ENCODE measurements around the gene DLK1.

Gene DLK1

GRCh38 chr14:100692859-100693558 is 33.7 kb upstream of the DLK1 start:
- H3K9me3 ChIP-seq (ENCODE audit: control insufficient read depth in 2 of 2, low read length in 2 of 2) = no peaks in the 10 kb centered on the region
- no peak overlapping the region for H3K9ac ChIP-seq (ENCODE audit: low read depth in 1 of 2, low read length in 2 of 2)
- H3K4me3 ChIP-seq (ENCODE audit: low read length in 2 of 2) = no peak overlapping the region
- H3K27ac ChIP-seq (ENCODE audit: low read depth in 2 of 2, low read length in 2 of 2) = no peak overlapping the region
- H3K36me3 ChIP-seq (ENCODE audit: control insufficient read depth in 2 of 2, insufficient read depth in 2 of 2, low read length in 2 of 2) = no peaks in the 10 kb centered on the region
- no peaks in the 10 kb centered on the region for H3K4me1 ChIP-seq (ENCODE audit: control insufficient read depth in 2 of 2, insufficient read depth in 2 of 2, low read length in 2 of 2)
- no peaks in the 10 kb centered on the region for H3K27me3 ChIP-seq (ENCODE audit: control insufficient read depth in 2 of 2, insufficient read depth in 2 of 2, low read length in 2 of 2)

- Histone ChIP-seq H3K9me3 (ENCODE audit: control insufficient read depth in 2 of 2, low read length in 2 of 2) (no peaks in the 10 kb centered on the region), H3K9ac (ENCODE audit: low read depth in 1 of 2, low read length in 2 of 2) (no peak overlapping the region), H3K27me3 (ENCODE audit: control insufficient read depth in 2 of 2, insufficient read depth in 2 of 2, low read length in 2 of 2) (no peaks in the 10 kb centered on the region), H3K4me3 (ENCODE audit: low read length in 2 of 2) (no peak overlapping the region), H3K36me3 (ENCODE audit: control insufficient read depth in 2 of 2, insufficient read depth in 2 of 2, low read length in 2 of 2) (no peaks in the 10 kb centered on the region), H3K4me1 (ENCODE audit: control insufficient read depth in 2 of 2, insufficient read depth in 2 of 2, low read length in 2 of 2) (no peaks in the 10 kb centered on the region), H3K27ac (ENCODE audit: low read depth in 2 of 2, low read length in 2 of 2) (no peak overlapping the region)
Observed at GRCh38 chr14:100693877-100694578, 32.7 kb upstream of the DLK1 start.

- Histone ChIP-seq H3K27ac (ENCODE audit: low read depth in 2 of 2, low read length in 2 of 2) (no peak overlapping the region), H3K4me3 (ENCODE audit: low read length in 2 of 2) (no peak overlapping the region), H3K4me1 (ENCODE audit: control insufficient read depth in 2 of 2, insufficient read depth in 2 of 2, low read length in 2 of 2) (no peaks in the 10 kb centered on the region), H3K27me3 (ENCODE audit: control insufficient read depth in 2 of 2, insufficient read depth in 2 of 2, low read length in 2 of 2) (no peaks in the 10 kb centered on the region), H3K9me3 (ENCODE audit: control insufficient read depth in 2 of 2, low read length in 2 of 2) (no peaks in the 10 kb centered on the region), H3K9ac (ENCODE audit: low read depth in 1 of 2, low read length in 2 of 2) (no peak overlapping the region), H3K36me3 (ENCODE audit: control insufficient read depth in 2 of 2, insufficient read depth in 2 of 2, low read length in 2 of 2) (no peaks in the 10 kb centered on the region)
Observed at GRCh38 chr14:100694579-100695422, 31.9 kb upstream of the DLK1 start.

GRCh38 chr14:100695423-100695738 is 31.3 kb upstream of the DLK1 start:
- no peak overlapping the region for H3K9ac ChIP-seq (ENCODE audit: low read depth in 1 of 2, low read length in 2 of 2)
- H3K4me3 ChIP-seq (ENCODE audit: low read length in 2 of 2) = no peak overlapping the region
- no peaks in the 10 kb centered on the region for H3K4me1 ChIP-seq (ENCODE audit: control insufficient read depth in 2 of 2, insufficient read depth in 2 of 2, low read length in 2 of 2)
- H3K36me3 ChIP-seq (ENCODE audit: control insufficient read depth in 2 of 2, insufficient read depth in 2 of 2, low read length in 2 of 2) = no peaks in the 10 kb centered on the region
- no peaks in the 10 kb centered on the region for H3K27me3 ChIP-seq (ENCODE audit: control insufficient read depth in 2 of 2, insufficient read depth in 2 of 2, low read length in 2 of 2)
- H3K9me3 ChIP-seq (ENCODE audit: control insufficient read depth in 2 of 2, low read length in 2 of 2) = no peaks in the 10 kb centered on the region
- no peak overlapping the region for H3K27ac ChIP-seq (ENCODE audit: low read depth in 2 of 2, low read length in 2 of 2)

DNA sequence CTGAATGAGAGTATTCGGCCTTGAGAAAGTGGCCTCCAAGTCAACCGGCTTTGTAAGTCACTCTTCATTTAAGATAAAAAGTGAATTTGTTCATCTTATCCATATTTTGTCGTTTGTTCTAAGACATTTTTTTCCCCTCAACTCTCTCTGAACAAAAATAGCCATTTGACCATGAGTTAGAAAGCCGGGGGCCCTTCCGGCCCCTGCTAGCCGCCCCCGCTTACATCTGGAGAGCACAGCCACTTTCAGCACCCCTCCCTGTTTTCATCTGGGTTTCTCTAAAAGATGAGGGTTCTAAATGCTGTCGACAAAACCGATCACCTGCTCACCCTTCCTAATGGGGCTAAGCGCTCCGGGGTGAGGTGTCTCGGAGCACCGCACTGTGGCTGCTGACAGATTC is 30.7 kb upstream of the DLK1 start:
- Histone ChIP-seq H3K27me3 (ENCODE audit: control insufficient read depth in 2 of 2, insufficient read depth in 2 of 2, low read length in 2 of 2) (no peaks in the 10 kb centered on the region), H3K9ac (ENCODE audit: low read depth in 1 of 2, low read length in 2 of 2) (no peak overlapping the region), H3K4me1 (ENCODE audit: control insufficient read depth in 2 of 2, insufficient read depth in 2 of 2, low read length in 2 of 2) (no peaks in the 10 kb centered on the region), H3K36me3 (ENCODE audit: control insufficient read depth in 2 of 2, insufficient read depth in 2 of 2, low read length in 2 of 2) (no peaks in the 10 kb centered on the region), H3K4me3 (ENCODE audit: low read length in 2 of 2) (no peak overlapping the region), H3K9me3 (ENCODE audit: control insufficient read depth in 2 of 2, low read length in 2 of 2) (no peaks in the 10 kb centered on the region), H3K27ac (ENCODE audit: low read depth in 2 of 2, low read length in 2 of 2) (no peak overlapping the region)

- H3K27ac ChIP-seq (ENCODE audit: low read depth in 2 of 2, low read length in 2 of 2) = no peak overlapping the region
- no peaks in the 10 kb centered on the region for H3K27me3 ChIP-seq (ENCODE audit: control insufficient read depth in 2 of 2, insufficient read depth in 2 of 2, low read length in 2 of 2)
- H3K9me3 ChIP-seq (ENCODE audit: control insufficient read depth in 2 of 2, low read length in 2 of 2) = no peaks in the 10 kb centered on the region
- no peak overlapping the region for H3K4me3 ChIP-seq (ENCODE audit: low read length in 2 of 2)
- H3K4me1 ChIP-seq (ENCODE audit: control insufficient read depth in 2 of 2, insufficient read depth in 2 of 2, low read length in 2 of 2) = no peaks in the 10 kb centered on the region
- H3K36me3 ChIP-seq (ENCODE audit: control insufficient read depth in 2 of 2, insufficient read depth in 2 of 2, low read length in 2 of 2) = no peaks in the 10 kb centered on the region
- no peak overlapping the region for H3K9ac ChIP-seq (ENCODE audit: low read depth in 1 of 2, low read length in 2 of 2)
Observed at GRCh38 chr14:100696590-100696989, 30.1 kb upstream of the DLK1 start.

DNA sequence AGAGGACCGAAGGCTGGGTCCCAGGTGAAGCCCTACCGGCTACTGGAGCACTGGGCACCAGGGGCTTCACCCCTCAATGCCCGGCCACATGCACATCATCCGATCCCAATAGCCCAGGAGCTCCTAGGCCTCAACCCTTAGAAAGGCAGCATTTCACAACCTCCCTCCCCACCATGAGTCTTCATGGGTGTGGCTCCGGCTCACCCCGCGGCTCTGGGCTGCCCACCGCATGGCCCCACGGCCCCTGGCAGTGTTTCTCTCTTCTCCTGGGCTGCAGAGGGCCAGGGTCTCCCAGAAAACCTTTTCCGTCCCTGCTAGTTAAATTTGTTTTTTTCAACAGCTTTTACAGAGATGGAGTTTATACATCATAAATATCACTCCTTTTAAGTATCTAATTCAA is 28.6 kb upstream of the DLK1 start:
- Histone ChIP-seq H3K27me3 (ENCODE audit: control insufficient read depth in 2 of 2, insufficient read depth in 2 of 2, low read length in 2 of 2) (no peaks in the 10 kb centered on the region), H3K4me1 (ENCODE audit: control insufficient read depth in 2 of 2, insufficient read depth in 2 of 2, low read length in 2 of 2) (no peaks in the 10 kb centered on the region), H3K36me3 (ENCODE audit: control insufficient read depth in 2 of 2, insufficient read depth in 2 of 2, low read length in 2 of 2) (no peaks in the 10 kb centered on the region), H3K27ac (ENCODE audit: low read depth in 2 of 2, low read length in 2 of 2) (no peak overlapping the region), H3K9ac (ENCODE audit: low read depth in 1 of 2, low read length in 2 of 2) (no peak overlapping the region), H3K4me3 (ENCODE audit: low read length in 2 of 2) (no peak overlapping the region), H3K9me3 (ENCODE audit: control insufficient read depth in 2 of 2, low read length in 2 of 2) (no peaks in the 10 kb centered on the region)

DNA sequence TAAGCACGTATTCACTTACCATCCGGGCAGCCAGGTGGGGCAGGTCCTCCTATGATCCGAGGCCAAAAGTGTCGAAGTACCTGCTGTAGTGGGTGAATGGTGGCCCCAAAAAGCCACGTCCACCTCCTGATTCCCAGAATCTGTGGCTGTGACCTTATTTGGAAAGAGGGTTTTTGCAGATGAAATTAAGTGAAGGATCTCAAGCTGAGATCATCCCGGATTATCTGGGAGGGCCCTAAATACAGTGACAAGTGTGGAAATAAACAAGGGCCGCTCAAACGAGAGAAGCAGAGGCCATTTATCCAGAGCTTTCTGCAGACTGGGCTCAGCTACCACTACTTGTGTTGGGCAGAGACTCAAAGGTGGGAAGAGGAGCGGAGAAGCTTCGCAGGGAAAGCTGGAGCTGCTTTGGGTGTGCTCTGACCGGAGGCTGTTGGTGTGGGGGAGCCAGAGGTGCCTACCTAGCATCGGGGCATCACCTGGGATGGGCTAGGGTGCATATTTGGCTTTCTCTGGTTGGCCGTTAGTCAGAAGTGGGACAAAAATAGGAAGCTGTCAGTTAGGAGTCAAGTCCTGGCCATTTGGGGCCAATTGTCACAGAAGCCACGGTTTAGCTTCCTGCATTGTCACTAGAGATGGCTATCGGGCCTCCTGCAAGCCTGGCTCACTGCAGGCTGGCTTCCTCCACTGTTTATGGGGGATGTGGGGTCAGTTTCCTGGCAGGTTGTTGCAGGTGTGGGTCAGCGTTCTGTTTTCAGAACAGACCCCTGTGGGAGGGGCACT is 27.8 kb upstream of the DLK1 start:
- Histone ChIP-seq H3K4me1 (ENCODE audit: control insufficient read depth in 2 of 2, insufficient read depth in 2 of 2, low read length in 2 of 2) (peaks cover 0 to 2% of the 10 kb centered on the region in 2 donors), H3K9me3 (ENCODE audit: control insufficient read depth in 2 of 2, low read length in 2 of 2) (no peaks in the 10 kb centered on the region), H3K27ac (ENCODE audit: low read depth in 2 of 2, low read length in 2 of 2) (no peak overlapping the region), H3K4me3 (ENCODE audit: low read length in 2 of 2) (no peak overlapping the region), H3K9ac (ENCODE audit: low read depth in 1 of 2, low read length in 2 of 2) (no peak overlapping the region), H3K27me3 (ENCODE audit: control insufficient read depth in 2 of 2, insufficient read depth in 2 of 2, low read length in 2 of 2) (no peaks in the 10 kb centered on the region), H3K36me3 (ENCODE audit: control insufficient read depth in 2 of 2, insufficient read depth in 2 of 2, low read length in 2 of 2) (no peaks in the 10 kb centered on the region)

- Histone ChIP-seq H3K27me3 (ENCODE audit: control insufficient read depth in 2 of 2, insufficient read depth in 2 of 2, low read length in 2 of 2) (no peaks in the 10 kb centered on the region), H3K4me1 (ENCODE audit: control insufficient read depth in 2 of 2, insufficient read depth in 2 of 2, low read length in 2 of 2) (peaks cover 0 to 9% of the 10 kb centered on the region in 2 donors), H3K9ac (ENCODE audit: low read depth in 1 of 2, low read length in 2 of 2) (no peak overlapping the region), H3K4me3 (ENCODE audit: low read length in 2 of 2) (no peak overlapping the region), H3K27ac (ENCODE audit: low read depth in 2 of 2, low read length in 2 of 2) (no peak overlapping the region), H3K36me3 (ENCODE audit: control insufficient read depth in 2 of 2, insufficient read depth in 2 of 2, low read length in 2 of 2) (no peaks in the 10 kb centered on the region), H3K9me3 (ENCODE audit: control insufficient read depth in 2 of 2, low read length in 2 of 2) (no peaks in the 10 kb centered on the region)
Observed at GRCh38 chr14:100701314-100701713, 25.4 kb upstream of the DLK1 start.
